Measurements from ENCODE around the gene BPIFA1. TPM values are rescaled to one million over a fixed set of nuclear protein-coding genes. Genes with fewer than 3 reads are reported as not detected.
A peak's percentile ranks its signal among the peaks of the same experiment; 100 is the strongest.

The BPIFA1 gene
- polyA plus RNA-seq, 4 donors = 0.67 TPM; not detected in 3

DNA sequence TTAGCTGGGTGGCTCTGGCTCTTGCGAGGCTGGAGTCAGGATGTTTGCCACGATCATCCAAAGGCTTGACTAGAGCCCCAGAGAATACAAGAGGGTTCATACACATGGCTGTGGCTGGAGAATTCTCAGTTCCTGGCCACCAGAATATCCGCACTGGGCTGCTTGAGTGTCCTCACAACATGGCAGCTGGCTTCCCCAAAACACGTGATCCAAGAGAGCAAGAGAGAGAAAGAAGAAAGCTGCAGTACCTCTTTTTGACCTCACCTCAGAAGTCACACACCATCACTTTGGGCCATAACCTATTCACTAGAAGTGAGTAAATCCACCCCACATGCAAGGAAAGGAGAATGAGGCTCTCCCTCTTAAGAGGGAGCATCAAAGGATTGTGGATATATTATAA is 25.7 kb downstream of the BPIFA1 start:
- no peak overlapping the region for H3K27ac ChIP-seq (ENCODE audit: low read depth in 1 of 3, low read length in 2 of 3)
- DNase-seq = no peak
- WGBS, 3 donors = 70 to 77% (median 77%) methylated on average over 4 of the region's 4 CpGs
- H3K27me3 ChIP-seq (ENCODE audit: control insufficient read depth in 3 of 3, insufficient read depth in 3 of 3, low read length in 3 of 3) = peaks cover 0 to 9% (median 0%) of the 10 kb centered on the region in 3 donors
- peaks cover 0 to 4% of the 10 kb centered on the region in 2 donors for H3K9me3 ChIP-seq (ENCODE audit: control insufficient read depth in 2 of 2, insufficient read depth in 1 of 2, low read depth in 1 of 2, low read length in 1 of 2)
- no peak for FAIRE-seq
- H3K36me3 ChIP-seq (ENCODE audit: control insufficient read depth in 3 of 3, insufficient read depth in 2 of 3, low read depth in 1 of 3, low read length in 3 of 3) = no peaks in the 10 kb centered on the region
- H3K4me1 ChIP-seq (ENCODE audit: control insufficient read depth in 3 of 3, insufficient read depth in 2 of 3, low read depth in 1 of 3, low read length in 2 of 3) = no peaks in the 10 kb centered on the region
- no peak overlapping the region for H3K4me3 ChIP-seq (ENCODE audit: low read depth in 1 of 3, low read length in 3 of 3)

- Histone ChIP-seq H3K36me3 (ENCODE audit: control insufficient read depth in 3 of 3, insufficient read depth in 2 of 3, low read depth in 1 of 3, low read length in 3 of 3) (no peaks in the 10 kb centered on the region), H3K27ac (ENCODE audit: low read depth in 1 of 3, low read length in 2 of 3) (no peak overlapping the region), H3K4me3 (ENCODE audit: low read depth in 1 of 3, low read length in 3 of 3) (no peak overlapping the region), H3K9me3 (ENCODE audit: control insufficient read depth in 2 of 2, insufficient read depth in 1 of 2, low read depth in 1 of 2, low read length in 1 of 2) (peaks cover 0 to 4% of the 10 kb centered on the region in 2 donors), H3K27me3 (ENCODE audit: control insufficient read depth in 3 of 3, insufficient read depth in 3 of 3, low read length in 3 of 3) (peaks cover 0 to 9% (median 0%) of the 10 kb centered on the region in 3 donors), H3K4me1 (ENCODE audit: control insufficient read depth in 3 of 3, insufficient read depth in 2 of 3, low read depth in 1 of 3, low read length in 2 of 3) (no peaks in the 10 kb centered on the region)
- 27 to 34% (median 30%) methylated on average over 5 of the region's 5 CpGs for WGBS, 3 donors
- FAIRE-seq (no peak), DNase-seq (peak; percentile 20 to 41)
Measured at GRCh38 chr20:33262658-33263065, 26.9 kb downstream of the BPIFA1 start.

GRCh38 chr20:33263784-33264183 is 28.0 kb downstream of the BPIFA1 start:
- 69 to 86% (median 80%) methylated on average over 5 of the region's 5 CpGs for WGBS, 3 donors
- no peak for FAIRE-seq
- Histone ChIP-seq H3K27ac (ENCODE audit: low read depth in 1 of 3, low read length in 2 of 3) (no peak overlapping the region), H3K4me1 (ENCODE audit: control insufficient read depth in 3 of 3, insufficient read depth in 2 of 3, low read depth in 1 of 3, low read length in 2 of 3) (no peaks in the 10 kb centered on the region), H3K9me3 (ENCODE audit: control insufficient read depth in 2 of 2, insufficient read depth in 1 of 2, low read depth in 1 of 2, low read length in 1 of 2) (peaks cover 0 to 4% of the 10 kb centered on the region in 2 donors), H3K4me3 (ENCODE audit: low read depth in 1 of 3, low read length in 3 of 3) (no peak overlapping the region), H3K27me3 (ENCODE audit: control insufficient read depth in 3 of 3, insufficient read depth in 3 of 3, low read length in 3 of 3) (peaks cover 0 to 9% (median 0%) of the 10 kb centered on the region in 3 donors), H3K36me3 (ENCODE audit: control insufficient read depth in 3 of 3, insufficient read depth in 2 of 3, low read depth in 1 of 3, low read length in 3 of 3) (no peaks in the 10 kb centered on the region)
- no peak for DNase-seq

DNA sequence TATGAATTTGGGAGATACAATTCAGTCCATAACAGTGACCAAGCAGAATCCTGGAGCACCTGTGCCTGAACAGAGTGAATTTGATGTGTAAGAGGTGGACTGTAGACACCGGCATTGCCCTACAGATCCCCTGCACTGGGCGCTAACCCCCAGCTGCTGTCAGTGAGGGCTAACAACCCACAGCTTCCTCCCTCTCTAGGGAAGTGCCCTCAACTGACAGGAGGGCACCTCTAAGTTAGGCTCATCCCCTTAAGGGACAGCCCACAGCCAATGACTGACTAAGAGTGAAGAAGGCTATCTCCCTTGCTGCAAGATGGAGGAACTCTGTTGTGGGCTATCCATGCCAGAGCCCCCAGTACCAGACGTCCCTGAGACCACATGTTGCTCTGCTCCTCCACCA is 31.9 kb downstream of the BPIFA1 start:
- Histone ChIP-seq H3K4me3 (ENCODE audit: low read depth in 1 of 3, low read length in 3 of 3) (no peak overlapping the region), H3K27ac (ENCODE audit: low read depth in 1 of 3, low read length in 2 of 3) (no peak overlapping the region), H3K9me3 (ENCODE audit: control insufficient read depth in 2 of 2, insufficient read depth in 1 of 2, low read depth in 1 of 2, low read length in 1 of 2) (no peaks in the 10 kb centered on the region), H3K4me1 (ENCODE audit: control insufficient read depth in 3 of 3, insufficient read depth in 2 of 3, low read depth in 1 of 3, low read length in 2 of 3) (no peaks in the 10 kb centered on the region), H3K27me3 (ENCODE audit: control insufficient read depth in 3 of 3, insufficient read depth in 3 of 3, low read length in 3 of 3) (peaks cover 0 to 4% (median 0%) of the 10 kb centered on the region in 3 donors), H3K36me3 (ENCODE audit: control insufficient read depth in 3 of 3, insufficient read depth in 2 of 3, low read depth in 1 of 3, low read length in 3 of 3) (no peaks in the 10 kb centered on the region)
- 59 to 69% (median 63%) methylated on average over 3 of the region's 3 CpGs for WGBS, 3 donors
- FAIRE-seq (no peak), DNase-seq (no peak)

DNA sequence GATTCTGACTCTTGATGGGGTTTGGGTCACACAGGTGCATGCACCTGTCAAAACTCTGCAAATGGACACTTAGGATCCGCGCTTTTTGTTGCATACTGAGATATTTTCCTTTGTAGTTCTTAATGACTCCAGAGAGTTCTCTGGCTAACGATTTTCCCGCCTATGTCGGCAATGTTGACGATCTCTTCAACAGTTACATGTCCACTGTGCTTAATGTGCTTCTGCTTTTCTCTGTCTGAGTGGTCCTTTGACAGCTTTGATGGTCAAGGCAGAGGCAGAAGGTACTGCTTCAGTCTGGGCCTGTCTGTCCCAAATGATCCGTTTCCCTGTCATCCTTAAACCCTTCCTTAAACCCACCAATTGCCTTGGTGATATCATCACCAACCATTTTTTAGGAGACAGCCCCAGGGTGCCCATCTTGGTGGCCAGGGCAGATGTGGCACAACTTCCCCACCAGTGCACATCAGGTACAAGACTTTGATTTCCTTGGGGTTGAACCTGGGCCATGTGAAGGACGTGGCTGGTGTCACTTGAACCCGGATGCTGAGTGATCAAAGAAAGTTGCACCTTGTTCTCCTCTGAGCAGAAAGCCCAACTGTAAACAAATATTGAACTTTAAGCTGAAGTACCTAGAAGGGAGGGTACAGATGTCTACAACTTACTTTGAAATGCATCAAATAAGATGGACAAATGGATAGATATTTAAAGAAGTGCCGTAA is 36.5 kb downstream of the BPIFA1 start:
- H3K27me3 ChIP-seq (ENCODE audit: control insufficient read depth in 3 of 3, insufficient read depth in 3 of 3, low read length in 3 of 3) = no peaks in the 10 kb centered on the region
- no peaks in the 10 kb centered on the region for H3K4me1 ChIP-seq (ENCODE audit: control insufficient read depth in 3 of 3, insufficient read depth in 2 of 3, low read depth in 1 of 3, low read length in 2 of 3)
- H3K9me3 ChIP-seq (ENCODE audit: control insufficient read depth in 2 of 2, insufficient read depth in 1 of 2, low read depth in 1 of 2, low read length in 1 of 2) = no peaks in the 10 kb centered on the region
- H3K27ac ChIP-seq (ENCODE audit: low read depth in 1 of 3, low read length in 2 of 3) = no peak overlapping the region
- 77 to 87% (median 81%) methylated on average over 10 of the region's 10 CpGs for WGBS, 3 donors
- DNase-seq = no peak
- H3K36me3 ChIP-seq (ENCODE audit: control insufficient read depth in 3 of 3, insufficient read depth in 2 of 3, low read depth in 1 of 3, low read length in 3 of 3) = no peaks in the 10 kb centered on the region
- no peak overlapping the region for H3K4me3 ChIP-seq (ENCODE audit: low read depth in 1 of 3, low read length in 3 of 3)
- no peak for FAIRE-seq

DNA sequence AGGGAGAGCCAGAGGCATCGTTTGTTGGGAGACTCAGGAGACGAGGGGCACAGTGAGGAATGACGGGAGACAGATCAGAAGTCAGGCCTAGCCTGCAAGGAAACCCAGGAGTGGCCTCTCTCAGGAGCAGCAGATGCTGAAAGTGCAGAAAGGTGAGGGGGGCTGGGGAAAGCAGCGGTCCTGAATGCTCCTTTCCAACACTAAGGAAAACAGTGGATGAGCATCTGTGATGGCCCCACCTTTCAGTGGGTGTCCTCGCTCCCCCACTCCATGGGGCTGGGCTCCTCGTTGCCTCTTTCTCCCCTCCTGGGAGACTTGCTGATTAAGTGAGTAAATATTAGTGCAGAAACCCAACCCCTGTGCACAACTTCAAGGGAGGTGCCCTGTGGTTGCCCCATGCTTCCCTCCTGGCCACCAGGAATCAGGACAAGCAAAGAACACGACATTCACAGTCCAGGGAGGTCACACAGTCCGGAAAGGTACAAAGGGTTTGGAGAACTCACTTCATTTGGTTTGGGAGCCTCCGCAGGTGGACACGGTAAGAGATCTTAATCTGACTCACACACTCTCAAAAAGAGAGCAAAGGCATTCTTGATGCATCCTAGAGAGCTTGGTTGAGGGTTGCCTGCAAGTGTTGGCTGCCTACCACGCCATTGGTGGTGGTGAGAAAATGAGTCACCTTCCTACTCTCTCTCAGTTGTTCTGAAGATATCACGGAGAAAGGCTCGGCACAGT is 37.5 kb downstream of the BPIFA1 start:
- FAIRE-seq (no peak), DNase-seq (no peak)
- no peaks in the 10 kb centered on the region for H3K9me3 ChIP-seq (ENCODE audit: control insufficient read depth in 2 of 2, insufficient read depth in 1 of 2, low read depth in 1 of 2, low read length in 1 of 2)
- H3K27ac ChIP-seq (ENCODE audit: low read depth in 1 of 3, low read length in 2 of 3) = no peak overlapping the region
- H3K4me3 ChIP-seq (ENCODE audit: low read depth in 1 of 3, low read length in 3 of 3) = no peak overlapping the region
- no peaks in the 10 kb centered on the region for H3K36me3 ChIP-seq (ENCODE audit: control insufficient read depth in 3 of 3, insufficient read depth in 2 of 3, low read depth in 1 of 3, low read length in 3 of 3)
- no peaks in the 10 kb centered on the region for H3K27me3 ChIP-seq (ENCODE audit: control insufficient read depth in 3 of 3, insufficient read depth in 3 of 3, low read length in 3 of 3)
- 54 to 71% (median 65%) methylated on average over 13 of the region's 13 CpGs for WGBS, 3 donors
- no peaks in the 10 kb centered on the region for H3K4me1 ChIP-seq (ENCODE audit: control insufficient read depth in 3 of 3, insufficient read depth in 2 of 3, low read depth in 1 of 3, low read length in 2 of 3)

GRCh38 chr20:33275215-33275614 is 39.4 kb downstream of the BPIFA1 start:
- H3K4me3 ChIP-seq (ENCODE audit: low read depth in 1 of 3, low read length in 3 of 3) = no peak overlapping the region
- H3K9me3 ChIP-seq (ENCODE audit: control insufficient read depth in 2 of 2, insufficient read depth in 1 of 2, low read depth in 1 of 2, low read length in 1 of 2) = no peaks in the 10 kb centered on the region
- H3K4me1 ChIP-seq (ENCODE audit: control insufficient read depth in 3 of 3, insufficient read depth in 2 of 3, low read depth in 1 of 3, low read length in 2 of 3) = no peaks in the 10 kb centered on the region
- no peaks in the 10 kb centered on the region for H3K36me3 ChIP-seq (ENCODE audit: control insufficient read depth in 3 of 3, insufficient read depth in 2 of 3, low read depth in 1 of 3, low read length in 3 of 3)
- DNase-seq = no peak
- no peaks in the 10 kb centered on the region for H3K27me3 ChIP-seq (ENCODE audit: control insufficient read depth in 3 of 3, insufficient read depth in 3 of 3, low read length in 3 of 3)
- H3K27ac ChIP-seq (ENCODE audit: low read depth in 1 of 3, low read length in 2 of 3) = no peak overlapping the region
- FAIRE-seq = no peak
- 72 to 80% (median 72%) methylated on average over 8 of the region's 8 CpGs for WGBS, 3 donors

DNA sequence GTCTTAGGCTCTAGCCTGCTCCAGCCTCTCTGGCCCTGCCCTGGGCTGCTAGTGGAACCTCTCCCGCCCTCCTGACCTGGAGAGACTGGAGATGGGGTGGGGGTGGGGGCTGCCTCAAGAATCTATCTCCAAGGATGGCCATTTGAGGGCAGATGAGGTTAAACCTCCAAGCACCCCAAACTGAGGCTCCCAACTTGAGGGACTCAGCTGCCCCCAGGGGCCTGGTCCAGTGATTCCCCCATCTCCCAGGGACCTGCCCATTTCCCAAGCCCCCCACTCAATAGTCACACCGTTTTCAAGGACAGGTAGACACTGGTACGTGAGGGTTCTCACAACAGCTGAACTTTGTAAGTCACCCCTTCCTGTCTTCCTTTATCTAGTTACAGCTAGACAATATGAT is 40.1 kb downstream of the BPIFA1 start:
- DNase-seq = no peak
- no peak overlapping the region for H3K4me3 ChIP-seq (ENCODE audit: low read depth in 1 of 3, low read length in 3 of 3)
- 55 to 60% (median 55%) methylated on average over 3 of the region's 3 CpGs for WGBS, 3 donors
- FAIRE-seq = no peak
- no peaks in the 10 kb centered on the region for H3K27me3 ChIP-seq (ENCODE audit: control insufficient read depth in 3 of 3, insufficient read depth in 3 of 3, low read length in 3 of 3)
- no peaks in the 10 kb centered on the region for H3K4me1 ChIP-seq (ENCODE audit: control insufficient read depth in 3 of 3, insufficient read depth in 2 of 3, low read depth in 1 of 3, low read length in 2 of 3)
- H3K9me3 ChIP-seq (ENCODE audit: control insufficient read depth in 2 of 2, insufficient read depth in 1 of 2, low read depth in 1 of 2, low read length in 1 of 2) = no peaks in the 10 kb centered on the region
- no peak overlapping the region for H3K27ac ChIP-seq (ENCODE audit: low read depth in 1 of 3, low read length in 2 of 3)
- no peaks in the 10 kb centered on the region for H3K36me3 ChIP-seq (ENCODE audit: control insufficient read depth in 3 of 3, insufficient read depth in 2 of 3, low read depth in 1 of 3, low read length in 3 of 3)

Measured in small intestine (tissue), 7 donors.